HG03575 (cell line): ENCODE measurements around the gene TAGAP.
A peak's percentile ranks its signal among the peaks of the same experiment; 100 is the strongest.
"Not testable (repeated sequence)": the region's sequence is repeated elsewhere in the genome, so short reads cannot be mapped to it uniquely, and the experiment has no call there.

Source experiments
- ATAC-seq: cut with Tn5 transposase; IDR thresholded peaks from one replicate; pipeline ENCODE4 v1.9.1; 2021; ENCODE audit not compliant: unreplicated experiment, insufficient number of reproducible peaks, low FRiP score; ENCODE audit errors: extremely low read depth

TAGAP gene

DNA sequence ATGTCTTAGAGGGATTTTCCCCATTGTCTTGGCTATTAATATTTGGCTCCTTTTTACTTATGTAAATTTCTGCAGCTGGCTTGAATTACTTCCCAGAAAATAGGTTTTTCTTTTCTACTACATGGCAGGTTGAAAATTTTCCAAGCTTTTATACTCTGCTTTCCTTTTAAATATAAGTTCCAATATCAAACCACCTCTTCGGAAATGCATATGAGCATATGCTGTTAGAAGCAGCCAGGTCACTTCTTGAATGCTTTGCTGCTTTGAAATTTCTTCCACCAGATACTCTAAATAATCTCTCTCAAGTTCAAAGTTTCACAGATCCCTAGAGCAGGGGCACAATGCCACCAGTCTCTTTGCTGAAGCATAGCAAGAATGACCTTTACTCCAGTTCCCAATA is 19.6 kb downstream of the TAGAP start:
- not testable (repeated sequence) for ATAC-seq

DNA sequence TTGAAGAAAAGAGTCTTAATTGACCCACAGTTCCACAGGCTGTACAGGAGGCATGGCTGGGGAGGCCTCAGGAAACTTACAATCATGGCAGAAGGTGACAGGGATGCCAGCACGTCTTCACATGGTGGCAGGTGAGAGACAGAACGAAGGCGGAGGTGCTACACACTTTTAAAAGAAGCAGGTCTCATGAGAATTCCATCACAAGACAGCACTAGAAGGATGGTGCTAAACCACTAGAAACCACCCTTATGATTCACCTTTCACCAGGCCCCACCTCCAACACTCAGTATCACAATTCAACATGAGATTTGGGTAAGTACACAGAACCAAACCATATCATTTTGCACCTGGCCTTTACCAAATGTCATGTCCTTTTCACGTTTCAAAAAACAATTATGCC is 20.9 kb downstream of the TAGAP start:
- no peak for ATAC-seq

GRCh38 chr6:159020011-159020410 is 24.8 kb downstream of the TAGAP start:
- no peak for ATAC-seq

- ATAC-seq, result no peak
Observed at GRCh38 chr6:159017757-159018559, 26.8 kb downstream of the TAGAP start.

DNA sequence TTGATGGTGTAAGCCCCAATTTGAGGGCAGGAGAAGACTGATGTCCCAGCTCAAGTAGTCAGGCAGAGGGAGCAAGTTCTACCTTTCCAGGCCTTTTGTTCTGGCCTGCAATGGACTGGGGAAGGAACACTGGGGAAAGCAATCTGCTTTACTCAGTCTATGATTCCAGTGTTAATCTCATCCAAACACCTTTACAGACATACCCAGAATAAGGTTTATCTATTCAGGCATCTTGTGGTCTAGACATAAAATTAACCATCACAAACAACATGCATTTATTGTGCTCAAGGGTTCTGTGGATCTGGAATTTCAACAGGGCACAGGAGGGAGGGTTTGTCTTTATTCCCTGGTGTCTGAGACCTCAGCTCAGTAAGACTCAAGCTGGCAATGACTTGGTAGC is 30.4 kb downstream of the TAGAP start:
- ATAC-seq, result no peak

DNA sequence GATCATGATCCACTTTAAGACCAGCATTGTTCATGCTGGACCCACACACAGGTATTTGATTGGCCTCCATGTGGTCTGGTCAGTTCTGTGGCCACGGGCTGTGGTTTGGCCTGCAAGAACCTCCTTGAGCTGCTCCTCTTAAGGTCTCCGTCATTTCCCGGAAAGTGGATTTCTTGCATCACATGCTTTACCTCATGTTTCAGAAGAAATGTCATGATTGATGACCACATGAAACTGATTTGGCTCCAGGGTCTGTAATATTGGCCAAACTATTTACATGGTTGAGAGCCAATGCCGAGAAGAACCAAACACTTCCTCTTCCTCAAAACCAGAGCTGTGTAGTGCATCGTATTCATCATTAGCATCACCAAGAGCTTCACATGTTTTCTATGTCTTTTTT is 31.6 kb downstream of the TAGAP start:
- ATAC-seq, result no peak

DNA sequence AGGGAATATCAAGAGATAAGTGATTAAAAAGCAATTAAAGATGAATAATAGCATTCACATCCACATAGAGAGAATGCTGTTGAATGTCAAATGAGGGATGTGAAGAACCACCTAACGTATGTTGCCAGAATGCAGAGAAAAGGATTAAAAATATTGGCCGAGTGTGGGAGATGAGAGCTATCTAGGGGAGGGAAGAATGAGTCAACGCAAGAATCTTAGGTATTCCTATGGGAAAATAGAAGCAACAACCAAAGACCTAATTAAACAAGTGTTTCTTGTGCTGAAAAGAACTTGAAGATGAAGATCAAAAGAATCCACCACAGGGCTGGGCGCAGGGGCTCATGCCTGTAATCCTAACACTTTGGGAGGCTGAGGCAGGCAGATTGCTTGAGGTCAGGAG is 32.6 kb downstream of the TAGAP start:
- no peak for ATAC-seq

DNA sequence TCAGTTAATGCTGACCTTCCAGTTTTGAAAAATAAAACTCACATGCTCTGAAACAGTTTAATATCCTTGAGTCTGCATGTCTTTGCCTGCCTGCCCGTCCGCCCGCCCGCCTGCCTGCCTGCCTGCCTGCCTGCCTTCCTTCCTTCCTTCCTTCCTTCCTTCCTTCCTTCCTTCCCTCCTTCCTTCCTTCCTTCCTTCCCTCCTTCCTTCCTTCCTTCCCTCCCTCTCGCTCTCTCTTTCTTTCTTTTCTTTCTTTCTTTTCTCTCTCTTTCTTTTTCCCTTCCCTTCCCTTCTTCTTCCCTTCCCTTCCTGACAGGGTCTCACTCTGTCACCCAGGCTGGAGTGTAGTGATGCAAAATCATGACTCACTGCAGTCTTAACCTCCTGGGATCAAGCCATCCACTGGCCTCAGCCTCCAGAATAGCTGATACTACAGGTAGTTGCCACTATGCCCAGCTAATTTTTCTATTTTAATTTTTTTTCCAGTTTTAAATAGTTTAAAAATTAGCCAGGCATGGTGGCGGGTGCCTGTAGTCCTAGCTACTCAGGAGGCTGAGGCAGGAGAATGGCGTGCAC is 34.7 kb downstream of the TAGAP start:
- not testable (repeated sequence) for ATAC-seq

DNA sequence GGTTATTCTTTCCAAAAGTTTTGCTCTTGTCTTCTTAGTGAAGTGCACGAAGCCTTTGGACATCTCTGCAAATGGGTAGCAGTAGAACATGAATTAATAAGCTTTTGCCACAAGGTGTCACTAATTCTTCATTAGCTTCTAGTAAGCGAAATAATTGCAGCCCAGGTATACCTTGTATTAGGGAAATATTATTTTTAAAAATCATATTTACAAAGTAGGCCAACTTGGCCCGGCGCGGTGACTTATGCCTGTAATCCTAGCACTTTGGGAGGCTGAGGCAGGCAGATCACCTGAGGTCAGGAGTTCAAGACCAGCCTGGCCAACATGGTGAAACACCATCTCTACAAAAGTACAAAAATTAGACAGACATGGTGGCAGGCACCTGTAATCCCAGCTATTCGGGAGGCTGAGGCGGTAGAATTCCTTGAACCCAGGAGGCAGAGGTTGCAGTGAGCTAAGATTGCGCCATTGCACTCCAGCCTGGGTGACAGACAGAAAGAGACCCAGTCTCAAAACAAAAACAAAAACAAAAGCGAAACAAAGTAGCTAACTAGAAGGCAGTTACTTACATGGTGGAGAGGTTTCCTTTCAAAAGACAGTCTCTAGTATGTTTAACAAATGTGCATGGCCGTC is 36.0 kb downstream of the TAGAP start:
- no peak for ATAC-seq

DNA sequence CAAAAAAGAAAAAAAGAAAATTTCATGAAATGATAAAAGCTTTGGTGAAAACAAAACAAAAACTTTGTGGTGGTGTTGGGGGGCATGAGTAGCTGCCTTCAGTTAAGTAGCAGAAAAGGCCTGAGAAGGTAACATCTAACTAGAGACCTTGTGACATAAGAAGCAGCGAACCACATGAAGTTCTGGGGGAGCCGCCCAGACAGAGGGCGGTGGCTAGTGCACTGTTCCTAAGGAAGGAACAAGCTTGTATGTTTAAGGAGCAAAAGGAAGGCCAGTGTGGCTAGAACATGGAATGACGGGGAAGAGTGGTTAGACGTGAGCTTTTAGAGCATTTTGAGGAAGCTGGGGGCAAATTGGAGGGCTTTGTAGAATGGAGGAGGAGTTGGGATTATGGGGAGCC is 37.3 kb downstream of the TAGAP start:
- ATAC-seq, result no peak

- ATAC-seq, result no peak
Observed at GRCh38 chr6:159005436-159005835, 39.4 kb downstream of the TAGAP start.

- ATAC-seq, result no peak
Observed at GRCh38 chr6:159004592-159004991, 40.2 kb downstream of the TAGAP start.

- no peak for ATAC-seq
Observed at GRCh38 chr6:159002432-159003155, 42.2 kb downstream of the TAGAP start.

GRCh38 chr6:158999666-159000403 is 45.0 kb downstream of the TAGAP start, which contains the start of gene RSPH3:
Gene RSPH3, minus strand, starts transcription at chr6:159000202. Its CDS starts 652 bp downstream, at chr6:158999550.
- peak; percentile 74 for ATAC-seq

DNA sequence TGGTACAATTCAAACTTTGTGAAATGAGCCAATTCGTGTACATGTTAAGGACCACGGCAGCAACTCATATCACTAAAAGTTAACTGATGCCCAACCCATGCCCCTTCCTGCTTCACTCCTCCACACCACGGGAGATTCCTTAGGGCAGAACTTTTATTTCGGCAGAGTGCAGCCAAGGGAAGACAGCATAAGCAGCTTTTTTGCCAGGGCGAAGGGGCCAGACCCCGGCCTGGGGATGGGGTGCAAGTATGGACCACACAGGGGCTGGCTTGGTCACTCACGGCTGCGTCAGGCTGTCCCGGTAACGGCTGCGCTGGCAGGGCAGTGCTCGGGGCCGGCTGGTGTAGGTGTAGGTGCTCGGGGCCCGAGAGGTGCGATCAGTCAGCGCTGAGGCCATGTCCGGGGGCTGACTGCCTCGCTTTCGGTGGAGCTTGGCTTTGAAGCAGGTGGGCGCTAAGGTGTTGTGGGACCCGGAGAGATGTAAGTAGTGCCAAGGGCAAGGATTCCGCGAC is 45.6 kb downstream of the TAGAP start:
- ATAC-seq, result no peak

GRCh38 chr6:158996856-158997255 is 47.9 kb downstream of the TAGAP start:
- no peak for ATAC-seq

- ATAC-seq, result no peak
Observed at GRCh38 chr6:158993639-158994038, 51.2 kb downstream of the TAGAP start.

- ATAC-seq, result no peak
Observed at GRCh38 chr6:158991017-158991723, 53.6 kb downstream of the TAGAP start.
